HG03196 (cell line): Measurements from ENCODE around the gene TPP2.

Source experiments
- ATAC-seq: cut with Tn5 transposase; IDR thresholded peaks from one replicate; pipeline ENCODE4 v1.9.1; 2021; ENCODE audit not compliant: unreplicated experiment

TPP2 gene

DNA sequence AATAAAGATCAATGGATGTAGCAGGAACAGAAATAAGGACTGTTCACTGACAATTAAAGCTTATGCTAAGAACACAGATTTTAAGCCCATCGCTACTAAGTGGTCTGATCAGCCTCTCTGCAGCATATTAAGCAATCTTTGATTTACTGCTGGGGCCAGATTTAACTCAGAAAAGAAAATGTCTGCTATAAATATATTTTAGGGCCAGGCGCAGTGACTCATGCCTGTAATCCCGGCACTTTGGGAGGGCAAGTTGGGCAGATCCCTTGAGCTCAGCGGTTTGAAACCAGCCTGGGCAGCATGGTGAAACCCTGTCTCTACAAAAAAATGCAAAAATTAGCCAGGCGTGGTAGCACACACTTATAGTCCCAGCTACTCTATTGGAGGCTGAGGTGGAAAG lies 55.1 kb downstream of the TPP2 start:
- no peak for ATAC-seq

DNA sequence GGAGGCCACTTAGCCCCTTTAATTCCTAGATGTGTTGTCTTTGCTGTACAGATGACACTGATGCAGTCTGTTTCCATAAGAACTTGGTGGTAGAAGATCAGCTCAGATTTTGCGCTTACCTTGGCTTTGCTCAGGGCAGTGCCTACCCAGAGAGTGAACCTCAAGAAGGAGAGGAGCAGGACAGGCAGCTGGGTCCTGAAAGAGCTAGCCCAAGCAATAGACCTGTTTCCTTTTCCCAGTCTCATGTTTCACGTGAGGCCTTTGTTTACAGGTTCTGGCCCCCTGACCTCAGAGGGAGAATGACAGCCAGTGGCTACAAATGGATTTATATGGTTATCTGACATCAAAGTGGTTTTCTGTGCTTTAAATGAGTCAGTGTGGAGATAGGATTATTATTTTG lies 58.0 kb downstream of the TPP2 start:
- ATAC-seq = no peak

DNA sequence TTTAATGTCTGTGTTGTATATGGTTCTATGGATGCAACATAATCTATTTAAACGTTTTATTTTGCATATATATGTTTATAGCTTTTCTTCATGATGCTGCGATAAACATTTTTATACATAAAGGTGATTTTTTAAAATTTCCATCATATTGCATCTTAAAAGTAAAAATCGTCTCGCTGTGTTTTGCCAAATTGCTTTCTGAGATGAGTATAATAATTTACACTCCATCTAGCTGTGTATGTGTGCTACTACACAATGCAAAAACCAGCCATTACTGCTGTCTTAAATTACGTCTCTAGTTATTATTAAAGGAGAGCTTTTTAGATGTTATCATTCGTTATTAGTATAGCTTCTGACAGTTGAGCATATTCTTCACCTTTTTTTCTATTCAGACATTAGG lies 60.8 kb downstream of the TPP2 start:
- ATAC-seq = no peak

DNA sequence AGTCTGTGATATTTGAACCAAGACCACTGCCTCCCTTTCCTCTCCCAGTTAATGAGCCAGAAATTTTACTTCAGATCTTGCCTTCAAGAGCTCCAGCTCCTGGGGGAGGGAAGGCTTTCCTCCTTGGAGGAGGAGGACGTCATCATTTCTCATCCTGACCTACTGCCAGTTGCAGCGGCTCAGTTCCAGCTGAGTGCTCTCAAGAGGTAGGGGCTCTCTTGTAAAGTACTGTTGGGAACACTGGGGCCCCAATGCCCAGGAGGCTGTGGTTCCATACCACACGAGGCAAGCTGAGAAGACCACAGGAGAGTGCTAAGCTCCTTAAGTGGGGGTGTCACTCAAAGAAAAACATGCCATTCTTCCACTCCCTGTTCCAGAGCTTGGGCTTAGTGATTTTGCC lies 61.9 kb downstream of the TPP2 start:
- ATAC-seq = no peak

DNA sequence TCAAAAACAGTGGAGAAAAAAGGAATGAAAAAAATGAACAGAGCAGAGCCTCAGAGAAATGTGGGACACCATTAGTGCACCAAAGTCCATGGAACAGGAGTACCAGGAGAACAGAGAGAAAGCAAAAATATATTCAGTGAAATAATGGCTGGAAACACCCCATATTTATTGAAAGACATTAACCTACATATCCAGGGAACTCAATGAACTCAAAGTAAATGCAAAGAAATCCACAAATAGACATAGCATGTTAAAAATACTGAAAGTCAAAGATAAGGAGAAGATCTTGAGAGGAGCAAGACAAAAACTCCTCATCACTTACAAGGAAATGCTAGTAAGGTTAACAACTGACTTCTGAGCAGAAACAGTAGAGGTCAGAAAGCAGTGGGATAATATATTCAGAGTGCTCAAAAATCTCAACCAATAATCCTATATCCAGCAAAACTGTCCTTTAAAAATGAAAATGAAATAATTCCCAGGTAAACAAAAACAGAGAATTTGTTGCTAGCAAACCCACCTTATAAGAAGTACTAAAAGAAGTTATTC lies 62.5 kb downstream of the TPP2 start:
- ATAC-seq = no peak

DNA sequence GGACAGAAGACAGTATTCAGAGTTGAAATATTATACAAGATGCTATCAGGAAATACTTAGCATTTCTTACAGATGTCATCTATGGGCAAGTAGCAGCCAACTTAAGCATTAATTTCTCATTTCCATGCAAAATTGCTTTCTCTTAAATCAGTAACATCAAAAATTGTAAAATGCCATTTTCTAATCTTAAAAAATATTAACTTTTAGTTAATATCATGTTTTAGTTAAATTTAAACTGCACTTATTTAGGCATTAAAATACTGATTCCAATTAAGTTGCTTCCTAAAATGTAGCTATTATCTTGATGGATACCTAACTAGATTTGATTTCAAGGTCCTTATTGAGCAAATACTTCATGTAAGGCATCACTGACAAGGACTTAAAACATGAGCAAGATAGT lies 70.2 kb downstream of the TPP2 start:
- no peak for ATAC-seq

DNA sequence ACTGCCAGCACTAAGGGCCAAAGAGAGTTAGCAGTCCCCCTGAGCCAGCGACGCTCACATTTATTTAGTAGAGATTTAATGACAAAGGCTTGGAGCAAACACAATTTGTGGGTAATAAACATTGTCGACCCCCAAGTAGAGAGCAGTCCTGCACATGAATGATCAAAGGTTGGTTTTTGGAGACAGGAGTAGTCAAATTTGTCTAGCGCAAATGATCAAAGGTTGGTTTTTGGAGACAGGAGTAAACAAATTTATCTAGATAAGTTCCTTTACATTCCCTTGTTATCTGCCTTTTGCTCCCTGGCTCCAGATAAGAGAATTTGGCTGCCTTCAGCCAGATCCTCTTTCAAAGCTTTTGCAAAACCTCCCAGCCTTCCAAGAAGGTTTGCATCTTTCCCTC lies 71.1 kb downstream of the TPP2 start:
- no peak for ATAC-seq

DNA sequence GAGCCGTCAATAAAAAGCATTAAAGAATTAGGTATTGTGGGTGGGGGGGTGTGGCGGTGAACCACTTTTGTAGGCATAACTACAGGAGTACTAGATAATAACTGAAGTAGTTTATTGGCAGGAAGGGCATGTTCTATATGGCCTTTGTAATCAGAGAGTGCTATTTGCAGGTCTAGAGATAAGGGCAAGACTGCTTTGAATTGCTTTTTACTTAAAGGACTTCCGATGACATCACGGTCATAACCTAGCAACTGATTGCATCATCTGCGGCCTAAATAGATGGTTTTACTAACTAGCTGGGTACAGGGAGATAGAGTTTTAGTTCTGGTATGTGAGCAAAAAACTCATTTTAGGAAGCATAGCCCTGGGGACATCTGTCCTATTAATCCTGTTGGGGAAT lies 73.3 kb downstream of the TPP2 start:
- no peak for ATAC-seq

DNA sequence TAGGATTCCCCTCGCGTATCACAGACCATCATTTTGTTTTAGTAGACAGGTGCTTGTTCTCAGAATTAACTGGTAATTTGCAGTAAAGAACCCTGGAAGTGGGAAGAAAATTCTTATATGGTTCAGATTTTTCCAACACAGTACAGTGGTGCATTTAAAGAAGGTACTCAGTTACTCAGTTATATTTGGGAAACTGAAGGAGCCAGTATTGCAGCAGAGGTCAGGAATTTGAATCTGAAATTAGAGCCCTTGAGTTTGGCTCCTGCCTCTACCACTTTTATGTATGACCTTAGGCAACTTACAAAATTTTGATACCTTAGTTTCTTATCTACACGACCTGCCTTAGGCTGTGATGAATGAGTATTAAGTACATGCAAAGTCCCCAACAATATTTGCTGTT lies 78.3 kb downstream of the TPP2 start:
- ATAC-seq = no peak

DNA sequence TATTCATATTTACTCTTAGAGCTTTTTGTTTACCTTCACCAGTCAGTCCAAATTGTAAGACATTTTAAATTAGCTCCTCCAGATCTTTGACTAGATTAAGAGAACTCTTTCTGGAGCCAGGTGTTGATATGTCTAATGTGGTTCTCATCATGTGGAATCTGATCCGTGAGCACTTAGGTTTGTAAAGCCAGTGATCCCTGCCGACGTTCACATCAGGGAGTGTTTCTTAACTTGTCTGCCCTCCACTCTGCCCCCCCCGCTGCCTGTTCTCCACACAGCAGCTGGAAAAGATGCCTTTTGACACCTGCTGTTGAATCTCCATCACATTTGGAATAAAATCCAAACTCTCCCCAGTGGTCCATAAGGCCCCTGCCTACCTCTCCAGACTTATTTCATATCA lies 80.3 kb downstream of the TPP2 start:
- ATAC-seq = no peak

DNA sequence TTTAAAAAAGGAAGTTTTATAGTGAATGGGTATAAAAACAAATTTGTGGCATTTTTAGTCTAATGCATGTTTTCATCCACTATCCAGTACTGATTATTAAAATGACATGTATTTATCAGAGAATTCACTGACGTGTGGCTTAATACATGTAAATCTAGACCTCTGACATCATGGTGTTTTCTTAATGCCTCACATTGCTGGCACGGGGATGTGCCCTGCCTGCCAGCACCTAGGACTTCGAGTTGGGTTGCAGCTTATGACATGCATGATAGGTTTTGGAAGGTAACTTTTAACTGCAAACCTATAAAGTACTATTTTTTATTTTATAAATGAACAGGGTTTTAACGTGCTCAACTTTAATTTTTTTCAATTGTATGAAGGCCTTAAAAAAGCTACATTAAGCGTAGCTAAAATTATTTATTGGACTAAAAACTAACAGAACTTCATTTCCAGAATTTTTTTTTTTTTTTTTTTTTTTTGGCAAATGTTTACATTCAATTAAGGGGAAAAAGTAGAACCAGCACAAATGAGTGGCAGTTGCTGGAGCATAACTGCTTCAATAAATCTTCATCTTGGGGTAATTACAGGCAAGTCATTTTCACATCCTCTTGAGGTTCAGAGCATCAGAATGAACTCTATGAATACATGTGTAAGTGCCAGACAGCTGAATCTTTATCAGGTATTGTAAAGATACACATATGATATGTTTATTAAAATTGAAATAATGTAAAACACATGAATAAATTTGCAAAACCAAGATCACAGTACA lies 81.7 kb downstream of the TPP2 start:
- no peak for ATAC-seq

DNA sequence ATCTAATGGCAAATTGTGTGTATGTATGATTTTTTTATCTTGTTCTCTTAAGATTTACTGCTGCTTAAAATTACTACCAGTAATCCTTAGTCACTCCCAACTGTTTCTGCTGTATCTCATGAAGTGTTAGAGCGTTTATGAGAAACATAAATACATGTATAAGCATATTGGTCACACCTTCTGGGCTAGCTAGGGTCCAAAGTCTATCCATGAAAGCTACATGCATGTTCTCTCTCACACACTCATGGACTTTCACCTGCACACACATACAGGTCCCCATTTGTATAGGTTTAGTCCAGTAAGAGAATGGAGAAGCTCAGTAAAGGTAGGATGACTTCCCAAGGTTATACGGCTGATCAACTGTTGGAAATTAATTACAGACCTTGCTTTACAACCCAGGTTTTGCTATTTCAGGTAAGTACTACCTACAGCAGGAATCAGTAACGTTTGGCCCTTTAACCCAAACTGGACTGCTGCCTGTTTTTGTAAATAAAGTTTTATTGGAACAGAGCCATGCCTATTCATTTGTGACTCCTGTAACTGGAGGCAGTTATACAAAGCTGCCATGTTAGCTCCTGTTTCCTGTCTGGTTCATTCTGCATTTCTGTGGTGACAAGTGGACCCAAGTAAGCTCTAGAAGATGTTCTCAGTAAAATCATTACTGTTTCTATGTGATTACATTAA lies 82.8 kb downstream of the TPP2 start:
- no peak for ATAC-seq

DNA sequence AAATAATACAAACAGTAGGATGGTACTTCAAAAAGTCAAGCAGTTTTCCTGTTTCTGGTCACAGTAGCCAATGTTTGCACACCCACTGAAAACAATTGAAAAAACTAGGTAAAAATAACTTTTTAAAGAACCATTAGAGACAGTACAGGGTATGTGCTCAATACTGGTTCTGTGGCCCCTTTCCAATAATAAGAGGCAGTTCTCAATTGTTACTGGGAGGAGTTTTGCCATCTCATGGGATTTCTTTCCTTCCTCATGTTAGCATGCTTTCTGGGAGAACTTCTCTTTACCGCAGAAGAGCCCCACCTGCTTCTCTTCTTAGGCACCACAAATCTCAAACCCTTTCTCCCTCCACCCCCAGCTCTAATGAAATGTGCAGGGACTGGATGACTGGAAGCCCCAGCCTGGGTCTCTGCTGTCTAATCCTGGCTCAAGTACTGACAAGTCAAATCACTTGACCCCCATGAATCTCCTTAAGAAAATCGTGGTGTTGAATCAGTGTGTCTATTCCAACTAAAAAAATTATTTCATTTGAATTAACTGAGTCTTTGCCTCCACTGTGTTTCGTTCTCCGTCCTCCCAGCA lies 83.4 kb downstream of the TPP2 start:
- no peak for ATAC-seq

DNA sequence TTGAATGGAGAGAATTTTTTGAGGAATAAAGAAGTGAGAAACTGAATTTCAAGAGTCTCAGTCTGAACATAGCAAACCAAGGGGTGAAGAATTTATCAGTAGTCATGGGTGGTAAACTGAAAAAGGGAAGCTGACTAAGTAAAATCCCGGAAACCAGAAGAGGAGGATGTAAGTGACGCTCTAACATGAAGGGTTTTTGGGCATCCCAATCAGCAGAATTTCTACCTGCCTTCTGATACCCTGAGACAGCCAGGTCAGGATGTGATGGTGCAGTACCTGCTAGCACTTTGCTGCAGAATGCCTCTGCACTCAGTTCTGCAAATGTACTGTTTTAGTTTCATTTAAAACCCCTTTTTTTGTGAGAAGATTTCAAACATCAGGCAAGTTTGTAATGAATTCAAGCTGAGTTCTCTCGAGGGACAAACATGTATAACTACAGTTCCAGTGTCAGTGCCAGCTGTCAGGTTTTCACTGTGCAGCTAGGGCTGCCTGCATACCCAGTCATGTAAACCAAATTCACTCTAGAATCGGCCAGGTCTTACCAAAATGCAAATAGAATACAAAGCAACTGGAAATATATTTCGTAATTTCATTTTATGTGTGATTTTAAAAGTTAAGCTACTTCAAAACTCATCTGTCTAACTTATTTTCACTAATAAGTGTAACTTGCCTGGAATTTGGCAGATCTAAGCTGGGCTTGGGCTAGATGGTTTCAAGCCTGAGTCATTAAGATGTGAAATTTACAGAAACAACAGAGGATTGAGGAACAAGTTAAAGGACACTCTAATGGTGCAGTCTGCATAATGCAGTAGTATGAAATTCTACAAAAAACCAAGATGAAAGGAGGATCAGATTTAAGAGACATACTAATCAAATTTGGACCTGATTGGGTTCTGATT lies 84.3 kb downstream of the TPP2 start:
- no peak for ATAC-seq

DNA sequence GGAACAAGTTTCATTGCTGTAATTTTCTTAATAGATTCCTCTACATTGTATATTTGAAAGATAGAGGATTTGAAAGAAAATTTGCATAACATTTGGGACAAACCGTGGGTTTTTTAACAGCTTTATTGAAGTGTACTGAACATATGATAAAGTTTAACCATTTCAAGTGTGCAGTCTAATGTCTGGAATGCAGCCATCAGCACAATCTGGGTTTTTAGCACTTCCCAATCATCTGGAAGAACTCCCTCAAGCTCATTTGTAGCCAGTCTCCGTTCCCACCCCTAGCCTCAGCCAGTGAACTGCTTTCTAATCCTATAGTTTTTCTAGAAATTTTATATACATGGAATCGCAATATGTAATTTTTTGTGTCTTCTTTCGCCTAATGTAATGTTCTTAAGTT lies 85.4 kb downstream of the TPP2 start:
- no peak for ATAC-seq

DNA sequence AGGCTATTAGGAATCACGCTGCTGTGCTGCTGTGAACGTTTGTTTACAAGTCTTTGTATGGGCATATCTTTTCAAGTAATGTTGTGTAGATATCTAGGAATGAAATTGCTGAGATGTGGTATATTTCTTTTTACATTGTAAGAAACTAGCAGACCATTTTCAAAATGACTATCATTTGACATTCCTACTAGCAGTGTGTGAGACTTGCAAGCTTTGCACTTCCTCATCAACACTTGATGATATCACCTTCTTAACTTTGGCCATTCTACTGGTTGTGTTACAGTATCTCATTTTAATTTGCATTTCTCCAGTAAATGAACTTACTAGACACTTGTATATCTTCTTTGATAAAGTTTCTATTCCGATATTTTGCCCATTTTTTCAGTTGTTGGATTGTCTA lies 85.9 kb downstream of the TPP2 start:
- no peak for ATAC-seq

DNA sequence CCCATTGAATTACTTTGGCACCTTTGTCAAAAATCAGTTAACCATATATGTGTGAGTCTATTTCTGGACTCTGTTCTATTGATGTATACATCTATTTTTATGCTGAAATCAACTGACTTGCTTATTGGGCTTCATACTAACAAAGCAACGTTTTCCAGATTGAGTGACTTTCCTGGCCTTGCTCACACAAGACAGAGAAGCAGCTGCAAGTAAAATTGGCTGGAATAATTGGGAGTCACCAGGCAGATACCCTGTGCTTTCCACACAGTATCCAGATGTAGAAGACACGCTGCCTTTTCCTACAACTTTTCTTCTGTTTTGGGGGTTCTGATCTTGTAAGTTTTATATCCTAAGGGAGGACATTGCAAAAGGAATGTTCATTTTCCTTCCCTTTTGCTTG lies 86.9 kb downstream of the TPP2 start:
- ATAC-seq = no peak

DNA sequence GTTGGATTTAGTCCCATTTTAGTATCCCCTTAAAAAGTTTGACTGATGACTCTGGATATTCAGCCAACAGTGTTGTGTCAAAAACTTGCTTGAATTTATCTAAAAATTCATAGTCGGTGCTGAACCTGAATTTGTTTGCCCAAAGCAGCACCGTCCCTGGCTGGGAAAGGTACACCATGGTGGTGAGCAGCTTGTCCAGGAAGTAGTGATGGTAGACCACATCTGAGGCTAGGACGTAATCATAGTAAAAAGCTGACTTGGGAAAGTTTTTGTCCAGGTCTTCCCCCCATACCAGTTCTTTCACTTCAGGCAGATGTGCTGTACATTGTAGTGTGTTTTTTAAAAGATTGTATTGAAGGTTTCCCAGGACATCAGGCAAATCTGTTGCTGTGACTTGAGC lies 89.2 kb downstream of the TPP2 start:
- no peak for ATAC-seq

DNA sequence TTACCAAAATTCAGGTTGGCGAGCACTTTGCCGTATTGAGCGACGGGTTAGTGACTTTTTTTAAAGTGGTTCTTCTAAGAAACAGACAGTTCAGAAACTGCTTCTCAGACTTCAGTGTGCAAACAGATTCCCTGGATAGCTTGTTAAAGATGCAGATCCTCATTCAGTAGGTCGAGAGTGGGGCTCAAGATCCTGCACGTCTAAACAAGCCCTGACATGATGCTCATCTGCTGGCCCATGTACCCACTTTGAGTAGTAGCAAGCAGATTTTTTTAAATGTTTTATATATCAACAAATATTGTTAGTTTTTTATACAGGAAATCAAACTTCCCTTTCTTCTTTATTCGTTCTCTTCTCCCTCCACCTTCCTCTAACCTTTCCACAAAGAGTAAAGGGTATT lies 90.7 kb downstream of the TPP2 start:
- ATAC-seq = no peak

DNA sequence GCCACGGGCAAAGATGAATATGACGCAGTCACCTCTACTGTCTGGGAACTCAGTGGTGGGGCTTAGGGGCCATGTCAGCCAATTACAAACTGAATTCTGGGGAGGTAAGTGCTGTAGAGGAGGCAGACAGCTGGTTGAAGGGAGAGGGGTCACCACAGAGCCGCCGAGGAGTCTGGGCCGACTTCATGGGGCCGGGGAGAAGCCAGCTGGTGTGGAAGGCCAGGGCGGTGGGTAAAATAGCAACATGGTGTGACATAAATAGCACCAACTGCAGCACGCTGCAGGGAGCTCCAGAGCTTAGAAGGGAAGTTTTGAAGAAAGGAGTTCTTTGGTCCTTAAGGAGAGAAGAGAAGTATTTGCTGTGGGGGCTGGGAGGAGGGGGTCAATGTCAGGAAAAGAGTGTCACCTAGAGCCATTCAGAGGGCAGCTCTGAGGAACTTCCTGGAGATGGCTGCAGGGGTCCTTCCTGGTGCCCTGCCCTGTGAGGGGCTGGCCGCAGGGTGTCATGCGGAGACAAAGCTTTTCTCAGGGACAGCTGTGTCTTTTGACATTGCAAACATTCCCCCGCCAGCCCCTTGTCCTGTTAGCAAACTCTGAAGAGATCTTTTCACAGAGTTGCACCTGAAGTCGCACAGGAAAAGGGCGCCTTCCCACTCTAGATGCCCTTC lies 91.7 kb downstream of the TPP2 start:
- no peak for ATAC-seq

DNA sequence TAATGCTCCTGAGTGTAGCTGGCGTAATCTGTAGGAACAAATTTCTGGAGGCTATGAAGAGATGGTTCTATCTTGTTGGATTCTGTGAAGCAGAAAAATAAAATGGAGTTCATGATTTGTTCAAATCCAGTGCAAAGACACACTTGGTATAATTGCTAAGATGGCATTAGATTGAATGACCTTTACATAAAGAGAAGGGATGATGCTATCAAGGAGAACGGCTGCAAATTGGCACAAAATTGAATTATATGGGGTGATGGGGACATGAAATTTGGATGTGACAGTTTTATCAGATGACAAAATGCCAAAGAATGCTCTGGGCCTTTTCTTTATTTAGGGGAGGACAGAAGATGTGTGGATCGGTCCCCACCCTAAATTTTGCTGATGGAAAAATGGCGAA lies 94.1 kb downstream of the TPP2 start:
- no peak for ATAC-seq
